HepG2 (cell line): ENCODE measurements around the gene IQCE. TPM values are rescaled to one million over a fixed set of nuclear protein-coding genes. Genes with fewer than 3 reads are reported as not detected.

ENCODE experiments used
- ATAC-seq: fragments of 200-7000 bp; cut with Tn5 transposase; 3 replicates; pipeline ENCODE4 v1.9.1; 2020; ENCODE audit warnings: mild to moderate bottlenecking, moderate library complexity
- BruUV-seq: library from RNA; stranded (reverse); fragments of 400-500 nt; replicated peaks from 2 replicates; lab custom pipeline; 2021; lab: Mats Ljungman, UMichigan
- CTCF ChIA-PET: fragments of 300-600 bp; formaldehyde crosslinking; extraction: SDS; loops from one replicate; lab custom pipeline; 2021; ENCODE audit warnings: low total read pairs, inconsistent platforms, low intra/inter-chr PET ratio; lab: Yijun Ruan, JAX
- POLR2A ChIA-PET: fragments of 350-600 bp; sonication (Branson Sonifier 250); formaldehyde crosslinking; loops from one replicate; lab custom pipeline; 2020; ENCODE audit warnings: antibody characterized with exemption, inconsistent platforms; lab: Yijun Ruan, JAX
- DNase-seq: peaks from one replicate; pipeline ENCODE4 v3.0.0-alpha.2; 2015; ENCODE audit warnings: low spot score
- FAIRE-seq: peaks from 3 replicates; lab custom pipeline; 2011; peaks lifted over from hg19 to GRCh38; lab: Jason Lieb, UNC
- H2AFZ ChIP-seq: one replicate; pipeline ENCODE4 v1.6.1; 2011; ENCODE audit warnings: low read length, inconsistent platforms
- H3K27ac ChIP-seq: fragments of 300-600 bp; 3 replicates; pipeline ENCODE4 v1.8.0; 2011; ENCODE audit warnings: mixed run types, mild to moderate bottlenecking, mixed read lengths, low read length, inconsistent platforms; ENCODE audit not compliant: insufficient read depth; ENCODE audit errors: extremely low read length
- H3K27me3 ChIP-seq, 2 experiments: fragments of 200-600 bp in 1 of 2; 2 replicates in 1 of 2; 3 replicates in 1 of 2; pipeline versions ENCODE4 v1.6.0 to v1.8.0; 2011; ENCODE audit warnings: low read length in 2 of 2, mild to moderate bottlenecking in 2 of 2, moderate library complexity in 2 of 2, inconsistent platforms in 1 of 2; ENCODE audit not compliant: insufficient read depth in 2 of 2, control insufficient read depth in 1 of 2
- H3K36me3 ChIP-seq, 2 experiments: fragments of 200-600 bp in 1 of 2; replicated peaks in 1 of 2; 2 replicates in 1 of 2; 3 replicates in 1 of 2; pipeline versions ENCODE4 v1.5.1 to v1.8.0; 2011; ENCODE audit warnings: low read length in 2 of 2, inconsistent platforms in 1 of 2; ENCODE audit not compliant: insufficient read depth in 2 of 2, control insufficient read depth in 1 of 2
- H3K4me1 ChIP-seq: 2 replicates; pipeline ENCODE4 v1.5.1; 2012; ENCODE audit warnings: low read length, inconsistent platforms; ENCODE audit not compliant: insufficient read depth
- H3K4me2 ChIP-seq: 2 replicates; pipeline ENCODE4 v1.6.0; 2011; ENCODE audit warnings: low read depth, low read length, inconsistent platforms
- H3K4me3 ChIP-seq, 3 experiments: fragments of 200-600 bp in 1 of 3; sonication (generic), shearing (Covaris generic) in 1 of 3; replicated peaks in 1 of 3; 2 replicates each; pipeline ENCODE4 v1.5.1; 2011 to 2016; ENCODE audit warnings: low read length in 3 of 3, inconsistent platforms in 2 of 3, low read depth in 2 of 3, mild to moderate bottlenecking in 2 of 3, control low read depth in 1 of 3, mixed read lengths in 1 of 3; ENCODE audit not compliant: insufficient read depth in 1 of 3
- H3K79me2 ChIP-seq: one replicate; pipeline ENCODE4 v1.6.1; 2011; ENCODE audit warnings: low read length, inconsistent platforms; ENCODE audit not compliant: insufficient read depth
- H3K9ac ChIP-seq: 2 replicates; pipeline ENCODE4 v1.6.0; 2011; ENCODE audit warnings: mild to moderate bottlenecking, low read depth, low read length, inconsistent platforms; ENCODE audit not compliant: insufficient read depth
- H3K9me3 ChIP-seq: 2 replicates; pipeline ENCODE4 v1.5.1; 2012; ENCODE audit warnings: mild to moderate bottlenecking, low read length
- H4K20me1 ChIP-seq: 2 replicates; pipeline ENCODE4 v1.6.0; 2011; ENCODE audit warnings: inconsistent platforms, mild to moderate bottlenecking, low read length, moderate library complexity; ENCODE audit not compliant: insufficient read depth
- AGO1 ChIP-seq: fragments of 200-400 bp; formaldehyde crosslinking; IDR thresholded peaks from 2 replicates; pipeline ENCODE4 v1.6.1; 2017; ENCODE audit warnings: mild to moderate bottlenecking, low read depth, low read length, moderate library complexity; ENCODE audit not compliant: poor library complexity, severe bottlenecking
- AGO2 ChIP-seq: fragments of 200-400 bp; formaldehyde crosslinking; optimal IDR thresholded peaks from 2 replicates; pipeline ENCODE3; 2017; ENCODE audit warnings: mild to moderate bottlenecking, low read depth, low read length, moderate library complexity
- AKAP8 ChIP-seq: sonication (generic); formaldehyde crosslinking; IDR thresholded peaks from 2 replicates; pipeline ENCODE4 v1.5.1; 2020; ENCODE audit warnings: mild to moderate bottlenecking, missing genetic modification reagents
- EHMT2 ChIP-seq: fragments of 200-600 bp; sonication (generic); IDR thresholded peaks from 2 replicates; pipeline ENCODE4 v1.7.0; 2017; ENCODE audit warnings: antibody characterized with exemption, low read depth, low read length, borderline replicate concordance
- HMGXB4 ChIP-seq, 2 experiments: sonication (generic) in 1 of 2; formaldehyde crosslinking in 1 of 2; IDR thresholded peaks; 2 replicates each; pipeline versions ENCODE4 v1.4.0 to v1.6.1; 2018 to 2020; ENCODE audit warnings: missing genetic modification reagents in 2 of 2, borderline replicate concordance in 1 of 2, low read depth in 1 of 2, mild to moderate bottlenecking in 1 of 2, missing biosample characterization in 1 of 2
- POLR2G ChIP-seq: fragments of 200-400 bp; formaldehyde crosslinking; IDR thresholded peaks from 2 replicates; pipeline ENCODE4 v1.6.1; 2018; ENCODE audit warnings: mild to moderate bottlenecking, low read depth, low read length, moderate library complexity
- RBFOX2 ChIP-seq: fragments of 200-400 bp; formaldehyde crosslinking; IDR thresholded peaks from 2 replicates; pipeline ENCODE4 v1.6.1; 2017; ENCODE audit warnings: low read depth, mild to moderate bottlenecking, low read length
- TMF1 ChIP-seq: sonication (generic); formaldehyde crosslinking; IDR thresholded peaks from 2 replicates; pipeline ENCODE4 v1.8.1; 2022; ENCODE audit warnings: low read depth, missing genetic modification reagents
- ZNF10 ChIP-seq: sonication (generic); formaldehyde crosslinking; IDR thresholded peaks from 2 replicates; pipeline ENCODE4 v1.4.0; 2020; ENCODE audit warnings: mild to moderate bottlenecking, low read depth, missing genetic modification reagents, borderline replicate concordance
- ZNF646 ChIP-seq: sonication (generic); formaldehyde crosslinking; IDR thresholded peaks from 2 replicates; pipeline ENCODE4 v1.9.0; 2021; ENCODE audit warnings: mild to moderate bottlenecking, missing genetic modification reagents
- WGBS: methylation state at CpG from one replicate; pipeline ENCODE4 v1.1.6; 2017; ENCODE audit warnings: low lambda C conversion rate; 5-methylcytosine and 5-hydroxymethylcytosine counted together
- in situ Hi-C: cut with HindIII; loops from 2 replicates; pipeline ENCODE4 v1.10.0; 2017; ENCODE audit warnings: low pct_unique_long_range_greater_than_20kb; ENCODE audit not compliant: extremely low pct_ligation_motif_present
- intact Hi-C: fragments of 100-400 bp; cut with micrococcal nuclease; formaldehyde crosslinking; loops from one replicate; pipeline ENCODE4 v1.10.0; 2022; ENCODE audit not compliant: unreplicated experiment
- polyA plus RNA-seq, 8 experiments: library from polyadenylated mRNA; depleted of rRNA in 3 of 8; stranded (reverse) in 7 of 8; unstranded in 1 of 8; fragments of >200 nt; fragmentation: Illumina TruSeq in 4 of 8; extraction: Trizol in 4 of 8; gene quantifications; 2 replicates each; pipeline versions ENCODE4 v1.2.1 to v1.2.3, GENCODE V29; 2011 to 2016; ENCODE audit warnings: low read depth in 4 of 8, missing spikeins in 1 of 8, mixed read lengths in 1 of 8; ENCODE audit not compliant: insufficient read depth in 1 of 8
- total RNA-seq, 5 experiments: library from RNA; depleted of rRNA; stranded (reverse); fragments of >200 nt; fragmentation: Illumina TruSeq; extraction: Trizol; gene quantifications; 2 replicates each; pipeline ENCODE4 v1.2.3, GENCODE V29; 2016; ENCODE audit warnings: low read depth in 1 of 5

IQCE gene
- total and polyA plus RNA-seq, 2 of the 13 experiments (the other 11 are each of a cell fraction or from before 2014, with no cell fraction given) = 1.5 to 2.5 TPM

GRCh38 chr7:2655870-2656614 is 97.3 kb downstream of the IQCE start:
- POLR2A ChIA-PET = no interaction called here
- DNase-seq = no peak
- in situ Hi-C loops (no loop called here), intact Hi-C loops (no loop called here)
- Histone ChIP-seq H3K4me1 (no peaks in the 10 kb centered on the region; the same call in 1 of the 2 replicates), H3K36me3 (peaks cover 26 to 47% of the 10 kb centered on the region in 2 experiments), H3K27me3 (no peaks in the 10 kb centered on the region), H3K9me3 (no peaks in the 10 kb centered on the region), H3K4me2 (no peak overlapping the region), H3K4me3 (no peak overlapping the region), H3K27ac (no peak overlapping the region), H4K20me1 (peaks cover 7% of the 10 kb centered on the region; the same call in 1 of the 2 replicates), H3K9ac (no peak overlapping the region), H2AFZ (no peak overlapping the region), H3K79me2 (no peaks in the 10 kb centered on the region)
- WGBS = 94% methylated on average over 14 of the region's 29 CpGs
- no peak for TF ChIP-seq TMF1 (CRISPR knock-in tag)
- TF ChIP-seq ZNF10 (CRISPR knock-in tag) = no peak
- no peak for TF ChIP-seq ZNF646
- TF ChIP-seq POLR2G = peak; percentile 41; the same call in 1 of the 2 replicates
- TF ChIP-seq HMGXB4 (CRISPR knock-in tag; IDR thresholded peaks at IDR 0.05; ENCODE audit: borderline replicate concordance in 1 of 2, low read depth in 1 of 2) = 0 out of 4 replicates have a peak, but pooled peaks of 1 of the 2 experiments have one; percentile 17
- TF ChIP-seq AGO2 = peak; percentile 92
- no peak for TF ChIP-seq EHMT2
- peak; percentile 3 for TF ChIP-seq RBFOX2
- TF ChIP-seq AKAP8 = peak; percentile 57; the same call in 1 of the 2 replicates
- peak; percentile 40 for TF ChIP-seq AGO1
- no TSS peak for BruUV-seq
- ATAC-seq = no peak
- CTCF ChIA-PET = no interaction called here
- FAIRE-seq = no peak
